Sigmoid colon (tissue), 7 donors: Measurements from ENCODE around the gene RING1. TPM values are rescaled to one million over a fixed set of nuclear protein-coding genes. Genes with fewer than 3 reads are reported as not detected.

Source experiments
- DNase-seq: peaks from one replicate; pipeline ENCODE4 v3.0.0-alpha.2; 2019
- H3K27ac ChIP-seq, 4 donors: fragments of 200-600 bp; sonication (generic); one replicate each; pipeline ENCODE4 v1.5.1; 2016 to 2019; ENCODE audit warnings: mild to moderate bottlenecking in 1 of 4
- H3K27me3 ChIP-seq, 3 donors: fragments of 200-600 bp; sonication (generic); one replicate each; pipeline ENCODE4 v1.5.1; 2019; ENCODE audit warnings: mild to moderate bottlenecking in 1 of 3
- H3K36me3 ChIP-seq, 4 donors: fragments of 200-600 bp; sonication (generic); one replicate each; pipeline ENCODE4 v1.5.1; 2016 to 2019
- H3K4me1 ChIP-seq, 4 donors: fragments of 200-600 bp; sonication (generic); one replicate each; pipeline ENCODE4 v1.5.1; 2017 to 2019
- H3K4me3 ChIP-seq, 4 donors: fragments of 200-600 bp; sonication (generic); one replicate each; pipeline ENCODE4 v1.5.1; 2017 to 2019; ENCODE audit warnings: mild to moderate bottlenecking in 2 of 4, moderate library complexity in 1 of 4
- H3K9me3 ChIP-seq, 4 donors: fragments of 200-600 bp in 3 of 4; sonication (generic) in 3 of 4; one replicate each; pipeline versions ENCODE4 v1.5.1 to v1.6.1; 2013 to 2019
- CTCF ChIP-seq, 4 experiments: fragments of 450-650 bp in 3 of 4; fragments of 200-600 bp in 1 of 4; IDR thresholded peaks; one replicate each; pipeline ENCODE4 v1.5.1; 2016 to 2019; ENCODE audit warnings: antibody characterized with exemption in 4 of 4, mild to moderate bottlenecking in 3 of 4, moderate library complexity in 2 of 4
- EP300 ChIP-seq, 4 donors: sonication (generic); formaldehyde crosslinking; IDR thresholded peaks; one replicate each; pipeline ENCODE4 v1.6.1; 2017; ENCODE audit warnings: antibody characterized with exemption in 4 of 4
- POLR2A ChIP-seq, 2 donors: fragments of 450-650 bp; IDR thresholded peaks; one replicate each; pipeline ENCODE4 v1.6.1; 2016; ENCODE audit warnings: antibody characterized with exemption in 2 of 2, mild to moderate bottlenecking in 2 of 2, moderate library complexity in 2 of 2
- POLR2AphosphoS5 ChIP-seq, 4 donors: sonication (generic); formaldehyde crosslinking; IDR thresholded peaks; one replicate each; pipeline ENCODE4 v1.6.1; 2017; ENCODE audit warnings: antibody characterized with exemption in 4 of 4
- WGBS, 2 donors: extraction: QIAGEN DNeasy Blood & Tissue Kit; methylation state at CpG; one replicate each; pipeline ENCODE4 v1.1.7; 2013; 5-methylcytosine and 5-hydroxymethylcytosine counted together
- intact Hi-C: fragments of 100-400 bp; cut with DNase I; formaldehyde crosslinking; loops from one replicate; pipeline ENCODE4 v1.15.1; 2023
- polyA plus RNA-seq, 3 donors: library from polyadenylated mRNA; stranded (reverse); fragments of 200-250 nt; gene quantifications; one replicate each; pipeline ENCODE4 v1.2.3, GENCODE V29; 2013
- total RNA-seq, 4 donors: library from RNA; depleted of rRNA; stranded (reverse); fragments of >200 nt; gene quantifications; one replicate each; pipeline ENCODE4 v1.1.0, GENCODE V29; 2016
- donor health status: healthy with polysubstance abuse.
- donor health status: Bipolar disorder and iron deficiency.
- donor health status: healthy.

The RING1 gene
- total and polyA plus RNA-seq, 7 donors: 13.2 to 36.0 (median 18.1) TPM

- DNase-seq: no peak
- Histone ChIP-seq H3K4me3 (no peak overlapping the region), H3K9me3 (no peaks in the 10 kb centered on the region), H3K27ac (no peak overlapping the region), H3K36me3 (no peaks in the 10 kb centered on the region), H3K4me1 (no peaks in the 10 kb centered on the region), H3K27me3 (no peaks in the 10 kb centered on the region)
- intact Hi-C loops: no loop called here
- 92 to 93% methylated on average over 10 of the region's 10 CpGs for WGBS, 2 donors
- TF ChIP-seq EP300 (IDR thresholded peaks at IDR 0.05) (no peak), POLR2A (IDR thresholded peaks at IDR 0.05) (no peak), POLR2AphosphoS5 (IDR thresholded peaks at IDR 0.05) (no peak), CTCF (IDR thresholded peaks at IDR 0.05) (no peak)
Observed at GRCh38 chr6:33169291-33170175, 38.8 kb upstream of the RING1 start.

GRCh38 chr6:33170176-33171015 is 37.9 kb upstream of the RING1 start:
- no peaks in the 10 kb centered on the region for H3K9me3 ChIP-seq
- no peaks in the 10 kb centered on the region for H3K36me3 ChIP-seq
- H3K4me1 ChIP-seq: no peaks in the 10 kb centered on the region
- peak; percentile 46 for DNase-seq
- H3K4me3 ChIP-seq: no peak overlapping the region
- no peaks in the 10 kb centered on the region for H3K27me3 ChIP-seq
- H3K27ac ChIP-seq: no peak overlapping the region
- 76 to 80% methylated on average over 9 of the region's 9 CpGs for WGBS, 2 donors
- TF ChIP-seq POLR2AphosphoS5 (IDR thresholded peaks at IDR 0.05): no peak
- TF ChIP-seq POLR2A (IDR thresholded peaks at IDR 0.05): no peak
- no peak for TF ChIP-seq CTCF (IDR thresholded peaks at IDR 0.05)
- TF ChIP-seq EP300 (IDR thresholded peaks at IDR 0.05): no peak
- intact Hi-C loops: no loop called here

GRCh38 chr6:33171016-33171879 is 37.1 kb upstream of the RING1 start:
- Histone ChIP-seq H3K9me3 (no peaks in the 10 kb centered on the region), H3K4me1 (no peaks in the 10 kb centered on the region), H3K27me3 (no peaks in the 10 kb centered on the region), H3K4me3 (no peak overlapping the region), H3K36me3 (no peaks in the 10 kb centered on the region), H3K27ac (no peak overlapping the region)
- DNase-seq: peak; percentile 43
- intact Hi-C loops: no loop called here
- WGBS, 2 donors: 81 to 85% methylated on average over 11 of the region's 11 CpGs
- TF ChIP-seq CTCF (IDR thresholded peaks at IDR 0.05) (no peak), EP300 (IDR thresholded peaks at IDR 0.05) (no peak)

GRCh38 chr6:33171880-33172687 is 36.2 kb upstream of the RING1 start:
- Histone ChIP-seq H3K27ac (no peak overlapping the region), H3K4me3 (no peak overlapping the region), H3K36me3 (no peaks in the 10 kb centered on the region), H3K9me3 (no peaks in the 10 kb centered on the region), H3K4me1 (no peaks in the 10 kb centered on the region), H3K27me3 (no peaks in the 10 kb centered on the region)
- no peak for DNase-seq
- WGBS, 2 donors: 47 to 74% methylated on average over 8 of the region's 8 CpGs
- intact Hi-C loops: no loop called here
- TF ChIP-seq POLR2AphosphoS5 (IDR thresholded peaks at IDR 0.05) (no peak), CTCF (IDR thresholded peaks at IDR 0.05) (no peak), POLR2A (IDR thresholded peaks at IDR 0.05) (no peak), EP300 (IDR thresholded peaks at IDR 0.05) (no peak)
